H1 (cell line): ENCODE data around the gene CLDN15. TPM values are rescaled to one million over a fixed set of nuclear protein-coding genes. Genes with fewer than 3 reads are reported as not detected.

Experiments
- ASH2L ChIP-seq: fragments of 200-600, 300-600 bp; sonication (generic); IDR thresholded peaks from one replicate; pipeline ENCODE4 v1.7.1; 2017; ENCODE audit warnings: low read length
- BCL11A ChIP-seq, 2 experiments: IDR thresholded peaks; one replicate each; pipeline ENCODE4 v1.6.1; 2011; ENCODE audit warnings: low read depth in 2 of 2, low read length in 2 of 2, mild to moderate bottlenecking in 2 of 2
- BRCA1 ChIP-seq: IDR thresholded peaks from 2 replicates; pipeline ENCODE4 v1.6.1; 2012; ENCODE audit warnings: low read depth, low read length, improper control_type of control experiment
- CBX5 ChIP-seq: fragments of 300-800, 300-1000 bp; sonication (generic); IDR thresholded peaks from 2 replicates; pipeline ENCODE4 v1.7.1; 2016; ENCODE audit warnings: antibody characterized with exemption, low read length, low read depth
- CHD2 ChIP-seq: IDR thresholded peaks from 2 replicates; pipeline ENCODE4 v1.6.1; 2012; ENCODE audit warnings: low read length, improper control_type of control experiment
- CTBP2 ChIP-seq: IDR thresholded peaks from 2 replicates; pipeline ENCODE4 v1.7.0; 2011; ENCODE audit warnings: borderline replicate concordance, mild to moderate bottlenecking, moderate library complexity, mixed read lengths, low read length; ENCODE audit not compliant: insufficient read depth, insufficient read length
- EP300 ChIP-seq, 2 experiments: IDR thresholded peaks; 1 replicate in 1 of 2; 2 replicates in 1 of 2; pipeline ENCODE4 v1.6.1; 2011 to 2012; ENCODE audit warnings: low read depth in 2 of 2, low read length in 2 of 2, mild to moderate bottlenecking in 2 of 2, borderline replicate concordance in 1 of 2, inconsistent platforms in 1 of 2, moderate library complexity in 1 of 2
- GABPA ChIP-seq: IDR thresholded peaks from 2 replicates; pipeline ENCODE4 v1.6.1; 2011; ENCODE audit warnings: mild to moderate bottlenecking, low read length, moderate library complexity, borderline replicate concordance; ENCODE audit not compliant: insufficient read depth
- HDAC2 ChIP-seq, 2 experiments: fragments of 300-600 bp in 1 of 2; sonication (generic) in 1 of 2; IDR thresholded peaks; 2 replicates each; pipeline ENCODE4 v1.6.1; 2011 to 2012; ENCODE audit warnings: low read depth in 2 of 2, low read length in 2 of 2, mild to moderate bottlenecking in 2 of 2, moderate library complexity in 2 of 2, borderline replicate concordance in 1 of 2, inconsistent platforms in 1 of 2
- JUND ChIP-seq: IDR thresholded peaks from 2 replicates; pipeline ENCODE4 v1.6.1; 2011; ENCODE audit warnings: mild to moderate bottlenecking, improper control_type of control experiment, low read length
- NANOG ChIP-seq: IDR thresholded peaks from 2 replicates; pipeline ENCODE4 v1.6.1; 2011; ENCODE audit warnings: low read length, low read depth, mild to moderate bottlenecking, inconsistent platforms; ENCODE audit not compliant: insufficient read depth, poor library complexity, severe bottlenecking
- POLR2A ChIP-seq, 2 experiments: IDR thresholded peaks; 1 replicate in 1 of 2; 2 replicates in 1 of 2; pipeline ENCODE4 v1.6.1; 2011; ENCODE audit warnings: low read depth in 2 of 2, low read length in 2 of 2, mild to moderate bottlenecking in 2 of 2; ENCODE audit errors: control extremely low read depth in 1 of 2
- POU5F1 ChIP-seq: IDR thresholded peaks from 2 replicates; pipeline ENCODE4 v1.6.1; 2011; ENCODE audit warnings: low read depth, mild to moderate bottlenecking, low read length, moderate library complexity
- RNF2 ChIP-seq: fragments of 200-900, 300-1000 bp; sonication (generic); IDR thresholded peaks from 2 replicates; pipeline ENCODE4 v1.7.1; 2016; ENCODE audit warnings: borderline replicate concordance, low read depth, mild to moderate bottlenecking, antibody characterized with exemption, low read length; ENCODE audit not compliant: poor library complexity, severe bottlenecking; ENCODE audit errors: missing control alignments
- SP1 ChIP-seq: IDR thresholded peaks from 2 replicates; pipeline ENCODE4 v1.6.1; 2011; ENCODE audit warnings: low read depth, low read length
- SP2 ChIP-seq: IDR thresholded peaks from 2 replicates; pipeline ENCODE4 v1.6.1; 2012; ENCODE audit warnings: mild to moderate bottlenecking, low read length, inconsistent platforms
- SP4 ChIP-seq: IDR thresholded peaks from 2 replicates; pipeline ENCODE4 v1.6.1; 2012; ENCODE audit warnings: low read length, inconsistent platforms
- TAF7 ChIP-seq: optimal IDR thresholded peaks from 2 replicates; pipeline ENCODE3; 2011; ENCODE audit warnings: low read depth, mild to moderate bottlenecking, inconsistent platforms, low read length, moderate library complexity, borderline replicate concordance
- TCF12 ChIP-seq: IDR thresholded peaks from 2 replicates; pipeline ENCODE4 v1.6.1; 2011; ENCODE audit warnings: low read depth, mild to moderate bottlenecking, low read length
- YY1 ChIP-seq: IDR thresholded peaks from 2 replicates; pipeline ENCODE4 v1.6.1; 2011; ENCODE audit warnings: low read depth, mild to moderate bottlenecking, low read length
- ZNF274 ChIP-seq: IDR thresholded peaks from 2 replicates; pipeline ENCODE4 v1.7.0; 2012; ENCODE audit warnings: low read length, borderline replicate concordance; ENCODE audit errors: extremely low read depth
- polyA plus RNA-seq, 7 experiments: library from polyadenylated mRNA; depleted of rRNA in 3 of 7; stranded (reverse) in 5 of 7; unstranded in 2 of 7; fragments of >200 nt in 5 of 7; fragments of 200-250 nt in 2 of 7; gene quantifications; 1 replicate in 5 of 7; 2 replicates in 1 of 7; 4 replicates in 1 of 7; pipeline versions ENCODE4 v1.2.1 to v1.2.3, GENCODE V29; 2011 to 2013; ENCODE audit warnings: missing spikeins in 2 of 7, mixed read lengths in 2 of 7
- total RNA-seq: library from RNA; stranded (reverse); fragmentation: NEBNext Ultra II Directional; extraction: Animal tissue kit (Norgen Biotek cat#: 25700); gene quantifications from 2 replicates; pipeline ENCODE4 v1.2.1, GENCODE V29; 2021
- TF ChIP-seq, protein P1 (sequence below), 3 experiments: IDR thresholded peaks; 1 replicate in 2 of 3; 2 replicates in 1 of 3; pipeline versions ENCODE4 v1.5.1 to v1.6.1; 2011; ENCODE audit warnings: low read length in 3 of 3, mild to moderate bottlenecking in 3 of 3, inconsistent platforms in 2 of 3, low read depth in 1 of 3, moderate library complexity in 1 of 3; ENCODE audit not compliant: insufficient read depth in 1 of 3; ENCODE audit errors: control extremely low read depth in 1 of 3

Gene CLDN15
- total and polyA plus RNA-seq, 2 of the 8 experiments (the other 6 are each of a cell fraction or from before 2014, with no cell fraction given) = 5.5 to 7.6 TPM

DNA sequence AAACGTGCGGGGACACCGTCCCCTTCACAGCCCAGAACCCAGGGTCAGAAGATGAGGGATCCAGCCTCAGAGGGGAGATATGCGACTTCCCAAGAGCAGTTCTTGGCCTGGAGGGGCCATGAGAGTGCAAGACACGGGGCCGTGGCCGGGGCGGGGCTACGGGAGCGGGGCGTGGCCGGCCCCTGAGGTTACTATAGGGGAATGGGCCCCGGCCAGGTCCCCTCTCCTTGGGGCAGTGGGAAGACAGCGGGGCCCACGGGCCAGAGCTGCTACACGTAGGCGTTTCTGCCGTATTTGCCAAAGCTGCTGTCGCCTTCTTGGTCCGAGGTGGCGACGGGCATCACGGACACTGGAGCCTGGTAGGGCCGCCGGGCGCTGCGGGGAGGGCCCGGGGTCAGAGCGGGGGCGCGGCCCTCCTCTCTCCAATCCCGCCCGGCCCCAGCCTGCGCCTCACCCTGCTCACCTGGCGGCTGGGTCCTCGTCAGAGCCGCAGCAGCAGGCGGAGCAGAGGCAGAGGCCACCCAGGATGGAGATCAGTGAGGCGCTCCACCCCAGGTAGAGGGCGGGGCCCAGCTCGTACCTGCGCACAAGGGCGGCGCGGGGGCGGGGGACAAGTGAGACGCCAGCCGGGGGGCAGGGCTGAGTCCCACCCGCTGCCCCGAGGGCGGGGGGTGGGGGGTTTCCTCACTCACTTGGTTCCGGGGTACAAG, 5.3 kb downstream of the CLDN15 start (continued):
- TF ChIP-seq, protein P1, sequence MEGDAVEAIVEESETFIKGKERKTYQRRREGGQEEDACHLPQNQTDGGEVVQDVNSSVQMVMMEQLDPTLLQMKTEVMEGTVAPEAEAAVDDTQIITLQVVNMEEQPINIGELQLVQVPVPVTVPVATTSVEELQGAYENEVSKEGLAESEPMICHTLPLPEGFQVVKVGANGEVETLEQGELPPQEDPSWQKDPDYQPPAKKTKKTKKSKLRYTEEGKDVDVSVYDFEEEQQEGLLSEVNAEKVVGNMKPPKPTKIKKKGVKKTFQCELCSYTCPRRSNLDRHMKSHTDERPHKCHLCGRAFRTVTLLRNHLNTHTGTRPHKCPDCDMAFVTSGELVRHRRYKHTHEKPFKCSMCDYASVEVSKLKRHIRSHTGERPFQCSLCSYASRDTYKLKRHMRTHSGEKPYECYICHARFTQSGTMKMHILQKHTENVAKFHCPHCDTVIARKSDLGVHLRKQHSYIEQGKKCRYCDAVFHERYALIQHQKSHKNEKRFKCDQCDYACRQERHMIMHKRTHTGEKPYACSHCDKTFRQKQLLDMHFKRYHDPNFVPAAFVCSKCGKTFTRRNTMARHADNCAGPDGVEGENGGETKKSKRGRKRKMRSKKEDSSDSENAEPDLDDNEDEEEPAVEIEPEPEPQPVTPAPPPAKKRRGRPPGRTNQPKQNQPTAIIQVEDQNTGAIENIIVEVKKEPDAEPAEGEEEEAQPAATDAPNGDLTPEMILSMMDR (IDR thresholded peaks at IDR 0.05; ENCODE audit: control extremely low read depth in 1 of 3, insufficient read depth in 1 of 3, low read depth in 1 of 3, low read length in 3 of 3) = no peak
- TF ChIP-seq HDAC2 (IDR thresholded peaks at IDR 0.05; ENCODE audit: borderline replicate concordance in 1 of 2, low read depth in 2 of 2, low read length in 2 of 2) = no peak
- no peak for TF ChIP-seq ZNF274
- no peak for TF ChIP-seq CBX5
- TF ChIP-seq POU5F1 = no peak
- 0 out of 2 replicates have a peak, but pooled peaks have one; percentile 22 for TF ChIP-seq YY1
- TF ChIP-seq CHD2 = no peak
- TF ChIP-seq SP4 = no peak
- no peak for TF ChIP-seq CTBP2
- no peak for TF ChIP-seq EP300 (IDR thresholded peaks at IDR 0.05; ENCODE audit: borderline replicate concordance in 1 of 2, low read depth in 2 of 2, low read length in 2 of 2)
- no peak for TF ChIP-seq BRCA1
- no peak for TF ChIP-seq TAF7
- no peak for TF ChIP-seq SP1
- TF ChIP-seq JUND = no peak
- TF ChIP-seq RNF2 = no peak
- no peak for TF ChIP-seq GABPA
- no peak for TF ChIP-seq BCL11A (IDR thresholded peaks at IDR 0.05; ENCODE audit: low read depth in 2 of 2, low read length in 2 of 2)
- peak in 1 of 2 experiments; percentile 38; a peak in 1 of 3 replicates for TF ChIP-seq POLR2A (IDR thresholded peaks at IDR 0.05; ENCODE audit: control extremely low read depth in 1 of 2, low read depth in 2 of 2, low read length in 2 of 2)
- no peak for TF ChIP-seq TCF12
- peak; percentile 60 for TF ChIP-seq ASH2L
- no peak for TF ChIP-seq NANOG
- TF ChIP-seq SP2 = no peak
